ENCODE measurements around the gene PMM2. TPM values are rescaled to one million over a fixed set of nuclear protein-coding genes. Genes with fewer than 3 reads are reported as not detected.

Gene PMM2
- total and polyA plus RNA-seq, 2 donors (not counting 1 experiment from before 2014, with no cell fraction given): 15.8 to 47.5 TPM

GRCh38 chr16:8851761-8852403 is 54.2 kb downstream of the PMM2 start:
- no peak overlapping the region for H3K4me2 ChIP-seq (replicated peaks; ENCODE audit: low read depth, low read length, poor library complexity, severe bottlenecking)
- intact Hi-C loops (cut with micrococcal nuclease): no loop called here
- no peak overlapping the region for H3K27ac ChIP-seq (ENCODE audit: low read length in 2 of 2)
- H3K4me1 ChIP-seq (ENCODE audit: control insufficient read depth in 2 of 2, insufficient read depth in 2 of 2, low read length in 2 of 2): peaks cover 7 to 9% of the 10 kb centered on the region in 2 donors
- peaks cover 0 to 34% of the 10 kb centered on the region in 2 experiments for H3K36me3 ChIP-seq (replicated peaks in 1 of 2; ENCODE audit: control extremely low read depth in 1 of 2, control insufficient read depth in 1 of 2, extremely low read depth in 1 of 2, insufficient read depth in 2 of 2, low read length in 1 of 2)
- H3K79me2 ChIP-seq (ENCODE audit: control insufficient read depth, insufficient read depth, low read length): no peaks in the 10 kb centered on the region
- H3K4me1 Mint-ChIP-seq: peaks cover 19% of the 10 kb centered on the region
- ChIA-PET POLR2A (interaction anchor here (0.6 kb wide), 1 partner anchor 11 kb away, joined by 5 read pairs; no protein-coding TSS in a partner anchor), CTCF (interaction anchor here (1.0 to 2.0 kb wide), 2 partner anchors 21 to 28 kb away, joined by 3 to 10 read pairs; no protein-coding TSS in a partner anchor)
- no peaks in the 10 kb centered on the region for H3K9me3 ChIP-seq (ENCODE audit: control extremely low read depth in 1 of 3, control insufficient read depth in 2 of 3, insufficient read depth in 1 of 3, low read length in 2 of 3)
- H3K27ac Mint-ChIP-seq: peak overlapping the region; percentile 59
- no peaks in the 10 kb centered on the region for H3K27me3 ChIP-seq (replicated peaks in 1 of 4; ENCODE audit: control extremely low read depth in 1 of 4, control insufficient read depth in 3 of 4, insufficient read depth in 4 of 4, low read length in 3 of 4)
- WGBS (ENCODE audit: insufficient coverage): 97% methylated on average over 8 of the region's 8 CpGs
- H3K27me3 Mint-ChIP-seq: no peaks in the 10 kb centered on the region
- ATAC-seq (ENCODE audit: low read depth) (no peak), DNase-seq (no peak)
- TF ChIP-seq EZH2 (IDR thresholded peaks at IDR 0.05; ENCODE audit: borderline replicate concordance, insufficient read depth, low read depth, low read length, poor library complexity, severe bottlenecking) (no peak), CTCF (IDR thresholded peaks at IDR 0.05) (no peak)
- H3K9me3 Mint-ChIP-seq (ENCODE audit: insufficient read depth): no peaks in the 10 kb centered on the region
- no peak overlapping the region for H3K4me3 ChIP-seq (ENCODE audit: control extremely low read depth in 1 of 5, extremely low read depth in 1 of 5, insufficient read depth in 1 of 5, low read depth in 2 of 5, low read length in 4 of 5)
- H2AFZ ChIP-seq (ENCODE audit: insufficient read depth, low read depth, low read length, poor library complexity, severe bottlenecking): no peak overlapping the region
- H4K20me1 ChIP-seq (ENCODE audit: control insufficient read depth, insufficient read depth, low read length, poor library complexity, severe bottlenecking): peaks cover 6% of the 10 kb centered on the region
- no peak overlapping the region for H3K9ac ChIP-seq (ENCODE audit: low read length)
- no peak overlapping the region for H3K4me3 Mint-ChIP-seq

DNA sequence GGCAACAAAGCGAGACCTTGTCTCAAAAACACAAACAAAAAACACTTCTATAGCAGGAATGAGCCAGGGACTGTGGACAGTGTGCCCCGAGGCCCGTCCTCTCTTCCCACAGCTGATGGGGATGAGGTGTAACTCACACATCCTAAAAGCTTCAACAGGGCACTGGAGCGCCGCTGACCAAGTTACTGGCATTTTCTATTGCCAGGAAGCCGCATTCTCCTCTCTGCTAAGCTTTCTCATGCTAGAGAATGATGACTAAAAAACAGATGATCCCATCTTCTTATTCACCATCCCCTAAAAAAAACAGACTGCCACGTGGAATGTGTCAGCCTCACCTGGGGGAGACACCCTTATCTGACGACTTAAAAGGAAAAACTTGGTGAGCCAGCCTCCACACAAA is 54.9 kb downstream of the PMM2 start:
- Mint-ChIP-seq H3K4me1 (peaks cover 20% of the 10 kb centered on the region), H3K4me3 (no peak overlapping the region), H3K27ac (no peak overlapping the region), H3K27me3 (no peaks in the 10 kb centered on the region), H3K9me3 (ENCODE audit: insufficient read depth) (no peaks in the 10 kb centered on the region)
- ATAC-seq (ENCODE audit: low read depth) (no peak), DNase-seq (no peak)
- no peak overlapping the region for H3K27ac ChIP-seq (ENCODE audit: low read length in 2 of 2)
- H3K4me1 ChIP-seq (ENCODE audit: control insufficient read depth in 2 of 2, insufficient read depth in 2 of 2, low read length in 2 of 2): peaks cover 7 to 9% of the 10 kb centered on the region in 2 donors
- TF ChIP-seq CTCF (IDR thresholded peaks at IDR 0.05) (no peak), EZH2 (IDR thresholded peaks at IDR 0.05; ENCODE audit: borderline replicate concordance, insufficient read depth, low read depth, low read length, poor library complexity, severe bottlenecking) (no peak)
- peaks cover 6% of the 10 kb centered on the region for H4K20me1 ChIP-seq (ENCODE audit: control insufficient read depth, insufficient read depth, low read length, poor library complexity, severe bottlenecking)
- H3K9ac ChIP-seq (ENCODE audit: low read length): no peak overlapping the region
- H3K4me3 ChIP-seq (ENCODE audit: control extremely low read depth in 1 of 5, extremely low read depth in 1 of 5, insufficient read depth in 1 of 5, low read depth in 2 of 5, low read length in 4 of 5): no peak overlapping the region
- WGBS (ENCODE audit: insufficient coverage): 97% methylated on average over 5 of the region's 8 CpGs
- H3K4me2 ChIP-seq (replicated peaks; ENCODE audit: low read depth, low read length, poor library complexity, severe bottlenecking): no peak overlapping the region
- ChIA-PET CTCF (interaction anchor here (1.0 to 2.0 kb wide), 2 partner anchors 21 to 28 kb away, joined by 3 to 10 read pairs; no protein-coding TSS in a partner anchor), POLR2A (no interaction called here)
- peaks cover 0 to 33% of the 10 kb centered on the region in 2 experiments for H3K36me3 ChIP-seq (replicated peaks in 1 of 2; ENCODE audit: control extremely low read depth in 1 of 2, control insufficient read depth in 1 of 2, extremely low read depth in 1 of 2, insufficient read depth in 2 of 2, low read length in 1 of 2)
- intact Hi-C loops (cut with micrococcal nuclease): no loop called here
- no peaks in the 10 kb centered on the region for H3K79me2 ChIP-seq (ENCODE audit: control insufficient read depth, insufficient read depth, low read length)
- H2AFZ ChIP-seq (ENCODE audit: insufficient read depth, low read depth, low read length, poor library complexity, severe bottlenecking): no peak overlapping the region
- H3K27me3 ChIP-seq (replicated peaks in 1 of 4; ENCODE audit: control extremely low read depth in 1 of 4, control insufficient read depth in 3 of 4, insufficient read depth in 4 of 4, low read length in 3 of 4): no peaks in the 10 kb centered on the region
- no peaks in the 10 kb centered on the region for H3K9me3 ChIP-seq (ENCODE audit: control extremely low read depth in 1 of 3, control insufficient read depth in 2 of 3, insufficient read depth in 1 of 3, low read length in 2 of 3)

Data from B cell (primary cell).